Mesodermal cell (in vitro differentiated cells): ENCODE results near the gene BAG1.

ENCODE experiments used
- H3K27ac ChIP-seq: 2 replicates; pipeline ENCODE4 v1.7.0; 2013; ENCODE audit warnings: mild to moderate bottlenecking, low read depth, low read length, moderate library complexity; ENCODE audit not compliant: severe bottlenecking
- H3K36me3 ChIP-seq: 2 replicates; pipeline ENCODE4 v1.7.1; 2013; ENCODE audit warnings: mild to moderate bottlenecking, low read length, moderate library complexity; ENCODE audit not compliant: control insufficient read depth, insufficient read depth
- H3K4me1 ChIP-seq: one replicate; pipeline ENCODE4 v1.7.1; 2013; ENCODE audit warnings: mild to moderate bottlenecking, low read length; ENCODE audit not compliant: insufficient read depth, control insufficient read depth, poor library complexity, severe bottlenecking
- H3K4me3 ChIP-seq: 2 replicates; pipeline ENCODE4 v1.7.0; 2013; ENCODE audit warnings: low read length, control low read depth, mild to moderate bottlenecking; ENCODE audit not compliant: insufficient read depth, poor library complexity, severe bottlenecking; ENCODE audit errors: extremely low read depth
- H3K9me3 ChIP-seq: 2 replicates; pipeline ENCODE4 v1.7.1; 2013; ENCODE audit warnings: mild to moderate bottlenecking, low read length, moderate library complexity; ENCODE audit not compliant: control insufficient read depth
- WGBS, 2 experiments: methylation state at CpG; one replicate each; pipeline ENCODE4 v1.1.5; 2013; ENCODE audit warnings: missing lambda C conversion rate in 2 of 2; ENCODE audit not compliant: insufficient coverage in 2 of 2; 5-methylcytosine and 5-hydroxymethylcytosine counted together

The BAG1 gene

GRCh38 chr9:33245341-33245740 lies 19.2 kb downstream of the BAG1 start:
- Histone ChIP-seq H3K9me3 (no peaks in the 10 kb centered on the region), H3K4me1 (no peaks in the 10 kb centered on the region), H3K36me3 (peaks cover 14% of the 10 kb centered on the region), H3K4me3 (no peak overlapping the region), H3K27ac (no peak overlapping the region)
- WGBS, 2 experiments: 100% methylated on average over 1 of the region's 2 CpGs; no CpG with 5 or more reads in 1 of the 2 experiments

- Histone ChIP-seq H3K27ac (no peak overlapping the region), H3K9me3 (no peaks in the 10 kb centered on the region), H3K4me3 (no peak overlapping the region), H3K4me1 (peaks cover 5% of the 10 kb centered on the region), H3K36me3 (peaks cover 14% of the 10 kb centered on the region)
- WGBS, 2 experiments: 93 to 97% methylated on average over 3 to 5 of the region's 9 CpGs
Observed at GRCh38 chr9:33244137-33244784, 20.2 kb downstream of the BAG1 start.

DNA sequence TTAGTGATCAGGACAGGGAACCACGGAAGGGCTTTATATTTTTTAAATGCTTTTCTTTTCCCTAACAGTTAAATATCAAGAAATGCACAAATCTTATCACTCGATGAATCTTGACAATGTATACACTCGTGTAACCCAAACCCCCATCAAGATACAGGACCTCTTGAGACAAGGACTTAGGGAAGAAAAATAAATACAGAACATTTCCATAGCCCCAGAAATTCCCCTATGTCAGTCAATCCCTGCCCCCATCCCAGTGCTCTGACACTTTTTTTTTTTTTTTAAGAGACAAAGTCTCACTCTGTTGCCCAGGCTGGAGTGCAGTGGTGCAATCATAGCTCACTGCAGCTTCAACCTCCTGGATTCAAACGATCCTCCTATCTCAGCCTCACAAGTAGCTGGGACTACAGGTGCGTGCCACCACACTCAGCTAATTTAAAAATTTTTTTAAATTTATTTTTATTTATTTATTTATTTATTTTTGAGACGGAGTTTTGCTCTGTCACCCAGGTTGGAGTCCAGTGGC lies 21.8 kb downstream of the BAG1 start:
- Histone ChIP-seq H3K4me1 (peaks cover 5% of the 10 kb centered on the region), H3K36me3 (no peaks in the 10 kb centered on the region), H3K9me3 (no peaks in the 10 kb centered on the region), H3K27ac (no peak overlapping the region), H3K4me3 (no peak overlapping the region)
- 89 to 90% methylated on average over 2 to 3 of the region's 6 CpGs for WGBS, 2 experiments

DNA sequence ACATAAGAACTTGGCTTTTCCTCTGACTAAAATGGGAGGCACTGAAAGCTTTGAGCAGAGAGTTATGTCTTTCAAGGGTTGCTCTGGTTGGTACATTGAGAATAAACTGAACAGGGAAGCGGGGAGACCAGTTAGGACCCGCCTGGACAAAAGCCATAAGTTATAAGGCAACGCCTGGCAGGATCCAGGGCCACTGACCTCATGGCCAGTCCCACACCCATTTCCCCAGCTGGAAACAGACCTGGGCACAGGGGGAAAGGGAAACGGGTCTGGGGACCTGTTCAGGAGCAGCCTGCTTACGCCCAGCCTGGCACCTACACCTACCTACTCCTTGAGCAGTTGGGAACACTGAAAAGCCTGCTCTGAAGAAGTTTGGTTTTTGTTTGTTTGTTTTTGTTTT lies 23.2 kb downstream of the BAG1 start:
- no peak overlapping the region for H3K27ac ChIP-seq
- 83% methylated on average over 1 of the region's 5 CpGs; no CpG with 5 or more reads in 1 of the 2 experiments for WGBS, 2 experiments
- H3K36me3 ChIP-seq: no peaks in the 10 kb centered on the region
- no peak overlapping the region for H3K4me3 ChIP-seq
- H3K4me1 ChIP-seq: peaks cover 5% of the 10 kb centered on the region
- H3K9me3 ChIP-seq: no peaks in the 10 kb centered on the region

- no peaks in the 10 kb centered on the region for H3K36me3 ChIP-seq
- no peak within 1 kb of the TSS for H3K27ac ChIP-seq
- peaks cover 5% of the 10 kb centered on the region for H3K4me1 ChIP-seq
- no peak within 1 kb of the TSS for H3K4me3 ChIP-seq
- WGBS, 2 experiments: 83 to 88% methylated on average over 1 to 2 of the region's 7 CpGs
- no peaks in the 10 kb centered on the region for H3K9me3 ChIP-seq
Observed at GRCh38 chr9:33239921-33240320, 24.6 kb downstream of the BAG1 start, which contains the start of gene SPINK4. TSS of gene SPINK4 (plus strand) at chr9:33240167. CDS start at chr9:33240209, 42 bp downstream.

- no peak overlapping the region for H3K4me3 ChIP-seq
- no peak overlapping the region for H3K27ac ChIP-seq
- H3K9me3 ChIP-seq: no peaks in the 10 kb centered on the region
- no peaks in the 10 kb centered on the region for H3K36me3 ChIP-seq
- WGBS, 2 experiments: 43 to 65% methylated on average over 2 of the region's 3 CpGs
- peaks cover 5% of the 10 kb centered on the region for H3K4me1 ChIP-seq
Observed at GRCh38 chr9:33236571-33236970, 27.9 kb downstream of the BAG1 start.

GRCh38 chr9:33234511-33235467 lies 29.7 kb downstream of the BAG1 start:
- no peaks in the 10 kb centered on the region for H3K9me3 ChIP-seq
- H3K36me3 ChIP-seq: no peaks in the 10 kb centered on the region
- 80 to 83% methylated on average over 7 to 8 of the region's 9 CpGs for WGBS, 2 experiments
- H3K4me1 ChIP-seq: peaks cover 1% of the 10 kb centered on the region
- H3K4me3 ChIP-seq: no peak overlapping the region
- H3K27ac ChIP-seq: no peak overlapping the region

DNA sequence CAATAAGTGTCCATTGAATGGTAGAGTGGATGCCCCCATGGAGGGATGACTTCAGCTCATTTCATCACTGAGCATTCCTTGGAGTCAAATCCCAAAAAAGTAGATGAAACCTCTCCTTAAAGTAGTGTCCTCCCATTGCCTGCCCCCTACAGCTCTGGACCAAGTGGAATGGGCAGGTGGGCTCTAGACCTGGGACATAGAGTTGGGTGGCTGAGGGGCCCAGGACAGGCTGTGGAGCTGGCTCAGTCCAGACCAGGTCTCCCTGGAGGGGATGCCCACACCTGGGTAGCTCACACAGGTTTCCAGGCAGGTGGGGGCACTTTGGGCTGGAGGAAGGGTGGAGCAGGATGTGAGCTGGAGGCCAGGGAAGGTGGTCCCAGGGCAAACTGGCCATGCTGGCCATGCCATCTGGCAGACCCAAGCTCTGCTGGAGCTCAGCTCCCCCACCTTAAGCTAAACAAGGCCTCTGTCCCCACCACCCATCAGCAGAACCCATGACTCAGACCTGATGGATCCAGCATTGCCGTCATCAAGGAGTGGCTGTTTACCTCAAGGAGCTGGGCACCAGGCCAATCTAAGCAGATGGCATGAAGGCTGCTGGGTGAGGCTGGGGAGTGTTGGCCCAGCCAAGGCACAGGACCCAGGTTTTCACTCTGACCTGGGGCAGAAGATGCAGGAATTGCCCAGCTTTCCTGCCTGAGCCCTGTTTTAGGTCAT lies 30.7 kb downstream of the BAG1 start:
- 89 to 90% methylated on average over 1 of the region's 1 CpG for WGBS, 2 experiments
- H3K4me3 ChIP-seq: no peak overlapping the region
- no peaks in the 10 kb centered on the region for H3K4me1 ChIP-seq
- no peaks in the 10 kb centered on the region for H3K36me3 ChIP-seq
- no peak overlapping the region for H3K27ac ChIP-seq
- no peaks in the 10 kb centered on the region for H3K9me3 ChIP-seq

DNA sequence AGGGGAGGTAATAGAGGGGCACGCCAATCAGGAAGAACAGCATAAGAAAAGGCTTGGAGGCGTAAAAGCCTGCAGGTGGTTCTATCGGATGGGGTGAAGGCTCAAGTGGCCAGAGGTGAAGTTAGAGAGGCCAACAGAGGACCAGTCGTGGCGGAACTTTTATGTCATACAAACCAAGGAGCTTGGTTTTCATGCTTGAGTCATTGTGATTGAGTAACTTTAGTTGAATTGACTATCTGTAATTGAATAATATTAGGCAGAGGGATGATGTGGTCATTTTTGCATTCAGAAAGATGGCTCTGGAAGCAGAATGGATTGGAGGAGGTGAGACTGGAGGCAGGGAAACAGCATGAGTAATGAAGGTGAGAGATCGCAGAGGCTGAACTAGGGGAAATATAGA lies 31.7 kb downstream of the BAG1 start:
- Histone ChIP-seq H3K4me3 (no peak overlapping the region), H3K27ac (no peak overlapping the region), H3K9me3 (no peaks in the 10 kb centered on the region), H3K4me1 (no peaks in the 10 kb centered on the region), H3K36me3 (no peaks in the 10 kb centered on the region)
- WGBS, 2 experiments: 81 to 93% methylated on average over 5 to 6 of the region's 6 CpGs

GRCh38 chr9:33231623-33231942 lies 32.9 kb downstream of the BAG1 start:
- 96 to 100% methylated on average over 1 to 2 of the region's 2 CpGs for WGBS, 2 experiments
- H3K4me3 ChIP-seq: no peak overlapping the region
- no peak overlapping the region for H3K27ac ChIP-seq

More at GRCh38 chr9:33231623-33231942, 32.9 kb downstream of the BAG1 start:
- Histone ChIP-seq H3K9me3 (no peaks in the 10 kb centered on the region), H3K36me3 (no peaks in the 10 kb centered on the region), H3K4me1 (no peaks in the 10 kb centered on the region)
